H1 (cell line): ENCODE data around the gene HOATZ. TPM values are rescaled to one million over a fixed set of nuclear protein-coding genes. Genes with fewer than 3 reads are reported as not detected.

Experiments
- CTCF ChIA-PET: fragments of 300-600 bp; sonication (Branson Sonifier 250); formaldehyde crosslinking; loops from one replicate; lab custom pipeline; 2021; ENCODE audit not compliant: partially characterized antibody; lab: Charles Lee
- POLR2A ChIA-PET: fragments of 300-600 bp; sonication (Branson Sonifier 250); formaldehyde crosslinking; loops from one replicate; lab custom pipeline; 2021; ENCODE audit warnings: inconsistent platforms; ENCODE audit not compliant: partially characterized antibody; lab: Charles Lee
- DNase-seq, 2 experiments: peaks; one replicate each; pipeline versions ENCODE4 v3.0.0 to v3.0.0-alpha.2; 2010 to 2022; ENCODE audit warnings: low spot score in 2 of 2, low read depth in 1 of 2, mixed read lengths in 1 of 2
- FAIRE-seq: peaks from 2 replicates; lab custom pipeline; 2011; peaks lifted over from hg19 to GRCh38; lab: Jason Lieb, UNC
- H2AFZ ChIP-seq: 2 replicates; pipeline ENCODE4 v1.8.1; 2012; ENCODE audit warnings: low read length, inconsistent platforms
- H2AK5ac ChIP-seq: 2 replicates; pipeline ENCODE4 v1.6.1; 2013; ENCODE audit warnings: low read depth, low read length
- H2BK120ac ChIP-seq: replicated peaks from 2 replicates; pipeline ENCODE3; 2013; ENCODE audit warnings: low read depth, low read length, inconsistent platforms
- H2BK12ac ChIP-seq: 2 replicates; pipeline ENCODE4 v1.6.1; 2013; ENCODE audit warnings: low read depth, low read length
- H2BK15ac ChIP-seq: 2 replicates; pipeline ENCODE4 v1.6.1; 2013; ENCODE audit warnings: low read length
- H2BK20ac ChIP-seq: 2 replicates; pipeline ENCODE4 v1.6.1; 2013; ENCODE audit warnings: low read length
- H2BK5ac ChIP-seq: 2 replicates; pipeline ENCODE4 v1.6.1; 2013; ENCODE audit warnings: low read depth, low read length
- H3K14ac ChIP-seq: 2 replicates; pipeline ENCODE4 v1.6.1; 2013; ENCODE audit warnings: inconsistent platforms; ENCODE audit not compliant: insufficient read length
- H3K18ac ChIP-seq: 2 replicates; pipeline ENCODE4 v1.6.1; 2013; ENCODE audit warnings: low read length; ENCODE audit errors: extremely low read depth
- H3K23ac ChIP-seq: 2 replicates; pipeline ENCODE4 v1.6.1; 2013; ENCODE audit warnings: inconsistent platforms; ENCODE audit not compliant: insufficient read length
- H3K23me2 ChIP-seq: 2 replicates; pipeline ENCODE4 v1.6.1; 2013; ENCODE audit warnings: low read depth, low read length
- H3K27ac ChIP-seq: 2 replicates; pipeline ENCODE4 v1.6.1; 2011; ENCODE audit warnings: low read depth, low read length, inconsistent platforms
- H3K27me3 ChIP-seq, 4 experiments: replicated peaks in 1 of 4; 1 replicate in 1 of 4; 2 replicates in 3 of 4; pipeline versions ENCODE4 v1.6.1 to v1.8.1; 2011 to 2013; ENCODE audit warnings: low read length in 3 of 4, mild to moderate bottlenecking in 3 of 4, inconsistent platforms in 2 of 4, mixed read lengths in 2 of 4, moderate library complexity in 1 of 4; ENCODE audit not compliant: control insufficient read depth in 3 of 4, insufficient read depth in 3 of 4; ENCODE audit errors: extremely low read depth in 1 of 4
- H3K36me3 ChIP-seq, 4 experiments: 2 replicates each; pipeline versions ENCODE4 v1.6.1 to v1.8.1; 2011 to 2013; ENCODE audit warnings: mild to moderate bottlenecking in 4 of 4, low read length in 3 of 4, moderate library complexity in 2 of 4, control low read depth in 1 of 4, inconsistent platforms in 1 of 4; ENCODE audit not compliant: insufficient read depth in 4 of 4, control insufficient read depth in 2 of 4
- H3K4ac ChIP-seq: replicated peaks from 2 replicates; pipeline ENCODE3; 2013; ENCODE audit warnings: low read length, low read depth, mixed read lengths, inconsistent platforms; ENCODE audit not compliant: insufficient read length
- H3K4me1 ChIP-seq, 4 experiments: replicated peaks in 1 of 4; 1 replicate in 1 of 4; 2 replicates in 3 of 4; pipeline versions ENCODE4 v1.6.1 to v1.8.1; 2011 to 2013; ENCODE audit warnings: low read length in 3 of 4, inconsistent platforms in 2 of 4, mixed read lengths in 1 of 4; ENCODE audit not compliant: insufficient read depth in 4 of 4, control insufficient read depth in 3 of 4
- H3K4me2 ChIP-seq, 2 experiments: 2 replicates each; pipeline versions ENCODE4 v1.6.1 to v1.8.1; 2011 to 2013; ENCODE audit warnings: low read depth in 2 of 2, low read length in 2 of 2, control low read depth in 1 of 2, inconsistent platforms in 1 of 2, mild to moderate bottlenecking in 1 of 2; ENCODE audit not compliant: insufficient read depth in 1 of 2
- H3K4me3 ChIP-seq, 4 experiments: fragments of 200-600, 300-600 bp in 1 of 4; sonication (generic), shearing (Covaris generic), sonication (Bioruptor Twin) in 1 of 4; 2 replicates each; pipeline versions ENCODE4 v1.5.1 to v1.8.1; 2011 to 2016; ENCODE audit warnings: low read length in 4 of 4, low read depth in 3 of 4, control low read depth in 2 of 4, inconsistent platforms in 2 of 4, mild to moderate bottlenecking in 2 of 4, mixed read lengths in 1 of 4, moderate library complexity in 1 of 4; ENCODE audit not compliant: insufficient read depth in 2 of 4; ENCODE audit errors: extremely low read depth in 1 of 4
- H3K56ac ChIP-seq: replicated peaks from 2 replicates; pipeline ENCODE3; 2013; ENCODE audit warnings: low read depth, mild to moderate bottlenecking, mixed read lengths, low read length, inconsistent platforms; ENCODE audit not compliant: insufficient read length
- H3K79me1 ChIP-seq: 2 replicates; pipeline ENCODE4 v1.6.1; 2013; ENCODE audit warnings: low read depth, low read length, control low read depth
- H3K79me2 ChIP-seq, 2 experiments: 2 replicates each; pipeline versions ENCODE4 v1.6.1 to v1.8.1; 2012 to 2013; ENCODE audit warnings: low read length in 2 of 2, mild to moderate bottlenecking in 2 of 2, inconsistent platforms in 1 of 2; ENCODE audit not compliant: insufficient read depth in 2 of 2, control insufficient read depth in 1 of 2
- H3K9ac ChIP-seq, 4 experiments: replicated peaks in 1 of 4; 1 replicate in 1 of 4; 2 replicates in 3 of 4; pipeline versions ENCODE4 v1.6.1 to v1.8.1; 2011 to 2013; ENCODE audit warnings: low read depth in 3 of 4, low read length in 3 of 4, control low read depth in 2 of 4, mild to moderate bottlenecking in 2 of 4, moderate library complexity in 2 of 4, inconsistent platforms in 1 of 4; ENCODE audit errors: extremely low read depth in 1 of 4
- H3K9me3 ChIP-seq, 2 experiments: 2 replicates each; pipeline versions ENCODE4 v1.6.1 to v1.8.1; 2012 to 2013; ENCODE audit warnings: mild to moderate bottlenecking in 2 of 2, moderate library complexity in 2 of 2, control low read depth in 1 of 2, inconsistent platforms in 1 of 2, low read depth in 1 of 2, low read length in 1 of 2, mixed read lengths in 1 of 2; ENCODE audit not compliant: insufficient read depth in 2 of 2
- H4K20me1 ChIP-seq, 2 experiments: replicated peaks in 1 of 2; 2 replicates each; pipeline versions ENCODE3 to v1.8.1; 2011 to 2013; ENCODE audit warnings: inconsistent platforms in 2 of 2, low read length in 2 of 2, mild to moderate bottlenecking in 1 of 2; ENCODE audit not compliant: insufficient read depth in 2 of 2, control insufficient read depth in 1 of 2
- H4K5ac ChIP-seq: 2 replicates; pipeline ENCODE4 v1.6.1; 2013; ENCODE audit warnings: low read length, low read depth, mixed read lengths, inconsistent platforms; ENCODE audit not compliant: insufficient read length
- H4K8ac ChIP-seq: 2 replicates; pipeline ENCODE4 v1.8.0; 2013; ENCODE audit warnings: mild to moderate bottlenecking, moderate library complexity, low read length, inconsistent platforms; ENCODE audit not compliant: insufficient read depth; ENCODE audit errors: extremely low read depth
- H4K91ac ChIP-seq: replicated peaks from 2 replicates; pipeline ENCODE3; 2013; ENCODE audit warnings: low read length, mixed read lengths, inconsistent platforms; ENCODE audit not compliant: insufficient read length
- CBX8 ChIP-seq: fragments of 300-800, 300-1000 bp; sonication (generic); IDR thresholded peaks from 2 replicates; pipeline ENCODE4 v1.7.1; 2016; ENCODE audit warnings: low read depth, low read length, borderline replicate concordance
- EGR1 ChIP-seq: IDR thresholded peaks from 2 replicates; pipeline ENCODE4 v1.6.1; 2011; ENCODE audit warnings: low read depth, low read length, borderline replicate concordance
- GTF2F1 ChIP-seq: IDR thresholded peaks from 2 replicates; pipeline ENCODE4 v1.6.1; 2012; ENCODE audit warnings: low read depth, low read length, improper control_type of control experiment, borderline replicate concordance
- KDM4A ChIP-seq: IDR thresholded peaks from one replicate; pipeline ENCODE4 v1.7.1; 2012; ENCODE audit warnings: low read depth, mild to moderate bottlenecking, moderate library complexity, low read length, inconsistent platforms; ENCODE audit not compliant: severe bottlenecking
- POLR2AphosphoS5 ChIP-seq: IDR thresholded peaks from 2 replicates; pipeline ENCODE4 v1.6.1; 2011; ENCODE audit warnings: low read depth, low read length
- POU5F1 ChIP-seq: IDR thresholded peaks from 2 replicates; pipeline ENCODE4 v1.6.1; 2011; ENCODE audit warnings: low read depth, mild to moderate bottlenecking, low read length, moderate library complexity
- SP2 ChIP-seq: IDR thresholded peaks from 2 replicates; pipeline ENCODE4 v1.6.1; 2012; ENCODE audit warnings: mild to moderate bottlenecking, low read length, inconsistent platforms
- polyA plus RNA-seq, 7 experiments: library from polyadenylated mRNA; depleted of rRNA in 3 of 7; stranded (reverse) in 5 of 7; unstranded in 2 of 7; fragments of >200 nt in 5 of 7; fragments of 200-250 nt in 2 of 7; gene quantifications; 1 replicate in 5 of 7; 2 replicates in 1 of 7; 4 replicates in 1 of 7; pipeline versions ENCODE4 v1.2.1 to v1.2.3, GENCODE V29; 2011 to 2013; ENCODE audit warnings: missing spikeins in 2 of 7, mixed read lengths in 2 of 7
- total RNA-seq: library from RNA; stranded (reverse); fragmentation: NEBNext Ultra II Directional; extraction: Animal tissue kit (Norgen Biotek cat#: 25700); gene quantifications from 2 replicates; pipeline ENCODE4 v1.2.1, GENCODE V29; 2021

The HOATZ gene
- total and polyA plus RNA-seq, 2 of the 8 experiments (the other 6 are each of a cell fraction or from before 2014, with no cell fraction given): not detected

GRCh38 chr11:111531136-111531535 lies 16.6 kb downstream of the HOATZ start:
- no peaks in the 10 kb centered on the region; a peak in 1 of 7 replicates for H3K27me3 ChIP-seq
- H3K9ac ChIP-seq: no peak overlapping the region
- no peak overlapping the region for H3K18ac ChIP-seq
- no peaks in the 10 kb centered on the region for H3K23me2 ChIP-seq
- no peak overlapping the region for H3K56ac ChIP-seq
- H3K9me3 ChIP-seq: no peaks in the 10 kb centered on the region
- no peak overlapping the region for H3K27ac ChIP-seq
- H3K4ac ChIP-seq: no peak overlapping the region
- no peaks in the 10 kb centered on the region for H3K79me2 ChIP-seq
- H3K23ac ChIP-seq: no peak overlapping the region
- ChIA-PET POLR2A (interaction anchor here (0.9 to 1.4 kb wide), 3 partner anchors 9 to 33 kb away, joined by 3 to 4 read pairs (median 3); no protein-coding TSS in a partner anchor), CTCF (interaction anchor here (1.1 to 1.2 kb wide), 2 partner anchors 33 to 304 kb away, joined by 3 to 4 read pairs; no protein-coding TSS in a partner anchor)
- H2BK120ac ChIP-seq: no peak overlapping the region
- DNase-seq: no peak
- peaks cover 0 to 4% (median 0%) of the 10 kb centered on the region in 4 experiments; a peak in 1 of 7 replicates for H3K4me1 ChIP-seq
- H4K20me1 ChIP-seq: no peaks in the 10 kb centered on the region
- H2BK20ac ChIP-seq: no peak overlapping the region
- H3K14ac ChIP-seq: no peak overlapping the region
- no peak overlapping the region for H2BK5ac ChIP-seq
- no peak overlapping the region for H2BK12ac ChIP-seq
- H3K79me1 ChIP-seq: no peaks in the 10 kb centered on the region
- no peak overlapping the region for H4K91ac ChIP-seq
- H4K5ac ChIP-seq: no peak overlapping the region
- H3K36me3 ChIP-seq: no peaks in the 10 kb centered on the region
- H4K8ac ChIP-seq: no peak overlapping the region
- H2AK5ac ChIP-seq: no peak overlapping the region
- no peak overlapping the region for H2BK15ac ChIP-seq
- no peak overlapping the region for H3K4me3 ChIP-seq
- H2AFZ ChIP-seq: no peak overlapping the region
- H3K4me2 ChIP-seq: no peak overlapping the region
- FAIRE-seq: no peak
- TF ChIP-seq EGR1 (no peak), POU5F1 (no peak), KDM4A (no peak), GTF2F1 (no peak), POLR2AphosphoS5 (no peak), CBX8 (no peak), SP2 (no peak)
